Vagina (tissue), 2 donors: ENCODE results near the gene SELENOM.

Experiments
- POLR2A ChIP-seq, 2 donors: fragments of 450-650 bp; IDR thresholded peaks; one replicate each; pipeline ENCODE4 v1.6.1; 2017; ENCODE audit warnings: antibody characterized with exemption in 2 of 2, mild to moderate bottlenecking in 2 of 2, moderate library complexity in 2 of 2
- POLR2AphosphoS5 ChIP-seq, 2 donors: sonication (generic); formaldehyde crosslinking; IDR thresholded peaks; one replicate each; pipeline ENCODE4 v1.9.0; 2017; ENCODE audit warnings: antibody characterized with exemption in 2 of 2, mild to moderate bottlenecking in 2 of 2, low read depth in 1 of 2; ENCODE audit not compliant: insufficient read depth in 1 of 2

DNA sequence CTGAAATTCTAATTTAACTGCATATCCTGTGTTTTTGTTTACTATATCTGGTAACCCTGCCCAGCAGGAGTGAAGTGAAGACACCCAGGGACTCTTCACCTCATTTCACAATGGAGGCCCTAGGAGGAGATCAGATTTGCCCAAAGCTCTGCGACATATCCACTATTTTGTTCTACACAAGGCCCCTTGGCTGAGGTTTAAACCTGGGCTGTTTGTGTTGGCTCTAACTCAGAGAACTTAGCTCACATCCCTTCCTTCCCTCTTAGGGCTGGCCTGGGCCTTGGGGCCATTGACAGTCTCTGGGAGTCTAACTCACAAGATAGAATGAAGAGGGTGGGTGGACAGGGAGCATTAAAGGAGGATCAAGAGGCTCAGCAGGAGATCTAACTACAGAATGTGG lies 41.1 kb upstream of the SELENOM start:
- TF ChIP-seq POLR2A (IDR thresholded peaks at IDR 0.05) (no peak), POLR2AphosphoS5 (IDR thresholded peaks at IDR 0.05; ENCODE audit: insufficient read depth in 1 of 2, low read depth in 1 of 2) (no peak)
